Measurements from ENCODE around the gene LFNG. TPM values are rescaled to one million over a fixed set of nuclear protein-coding genes. Genes with fewer than 3 reads are reported as not detected.

LFNG gene
- total and polyA plus RNA-seq, 12 donors = 2.4 to 11.8 (median 9.0) TPM

- H3K36me3 ChIP-seq = no peaks in the 10 kb centered on the region
- no peaks in the 10 kb centered on the region for H3K9me3 ChIP-seq
- ATAC-seq (peak in 4 of 8 donors; percentile 3 to 7 (median 4)), DNase-seq (no peak)
- H3K4me1 ChIP-seq = peaks cover 25 to 60% (median 47%) of the 10 kb centered on the region in 9 donors
- 22 to 25% methylated on average over 8 to 9 of the region's 9 CpGs for WGBS, 2 donors
- H3K27me3 ChIP-seq = peaks cover 0 to 7% (median 0%) of the 10 kb centered on the region in 7 donors
- peak overlapping the region in 8 of 10 donors; percentile 39 to 88 (median 68) for H3K27ac ChIP-seq
- intact Hi-C loops (cut with DNase I) = loop anchor here in 1 of 10 donors (5.0 kb wide), 1 partner anchor 34 kb away; no protein-coding TSS in a partner anchor
- TF ChIP-seq CTCF (IDR thresholded peaks at IDR 0.05) = no peak
- no peak overlapping the region for H3K4me3 ChIP-seq
Measured at GRCh38 chr7:2488681-2489080, 30.9 kb upstream of the LFNG start.

GRCh38 chr7:2490181-2490651 is 29.4 kb upstream of the LFNG start:
- ATAC-seq (peak in 7 of 8 donors; percentile 4 to 36 (median 20)), DNase-seq (no peak)
- Histone ChIP-seq H3K27ac (peak overlapping the region in 9 of 10 donors; percentile 26 to 88 (median 75)), H3K4me3 (no peak overlapping the region), H3K36me3 (no peaks in the 10 kb centered on the region), H3K4me1 (peaks cover 31 to 66% (median 57%) of the 10 kb centered on the region in 9 donors), H3K27me3 (peaks cover 0 to 7% (median 0%) of the 10 kb centered on the region in 7 donors), H3K9me3 (no peaks in the 10 kb centered on the region)
- no peak for TF ChIP-seq CTCF (IDR thresholded peaks at IDR 0.05)
- intact Hi-C loops (cut with DNase I) = no loop called here
- 50 to 56% methylated on average over 13 of the region's 13 CpGs for WGBS, 2 donors

- H3K36me3 ChIP-seq = no peaks in the 10 kb centered on the region
- intact Hi-C loops (cut with DNase I) = no loop called here
- peaks cover 0 to 7% (median 0%) of the 10 kb centered on the region in 7 donors for H3K27me3 ChIP-seq
- no peaks in the 10 kb centered on the region for H3K9me3 ChIP-seq
- DNase-seq = no peak
- TF ChIP-seq CTCF (IDR thresholded peaks at IDR 0.05) = no peak
- H3K4me1 ChIP-seq = peaks cover 31 to 67% (median 57%) of the 10 kb centered on the region in 9 donors
- ATAC-seq = no peak
- no peak overlapping the region for H3K4me3 ChIP-seq
- H3K27ac ChIP-seq = no peak overlapping the region
- WGBS, 2 donors = 96 to 98% methylated on average over 2 of the region's 2 CpGs
Measured at GRCh38 chr7:2492038-2492437, 27.5 kb upstream of the LFNG start.

DNA sequence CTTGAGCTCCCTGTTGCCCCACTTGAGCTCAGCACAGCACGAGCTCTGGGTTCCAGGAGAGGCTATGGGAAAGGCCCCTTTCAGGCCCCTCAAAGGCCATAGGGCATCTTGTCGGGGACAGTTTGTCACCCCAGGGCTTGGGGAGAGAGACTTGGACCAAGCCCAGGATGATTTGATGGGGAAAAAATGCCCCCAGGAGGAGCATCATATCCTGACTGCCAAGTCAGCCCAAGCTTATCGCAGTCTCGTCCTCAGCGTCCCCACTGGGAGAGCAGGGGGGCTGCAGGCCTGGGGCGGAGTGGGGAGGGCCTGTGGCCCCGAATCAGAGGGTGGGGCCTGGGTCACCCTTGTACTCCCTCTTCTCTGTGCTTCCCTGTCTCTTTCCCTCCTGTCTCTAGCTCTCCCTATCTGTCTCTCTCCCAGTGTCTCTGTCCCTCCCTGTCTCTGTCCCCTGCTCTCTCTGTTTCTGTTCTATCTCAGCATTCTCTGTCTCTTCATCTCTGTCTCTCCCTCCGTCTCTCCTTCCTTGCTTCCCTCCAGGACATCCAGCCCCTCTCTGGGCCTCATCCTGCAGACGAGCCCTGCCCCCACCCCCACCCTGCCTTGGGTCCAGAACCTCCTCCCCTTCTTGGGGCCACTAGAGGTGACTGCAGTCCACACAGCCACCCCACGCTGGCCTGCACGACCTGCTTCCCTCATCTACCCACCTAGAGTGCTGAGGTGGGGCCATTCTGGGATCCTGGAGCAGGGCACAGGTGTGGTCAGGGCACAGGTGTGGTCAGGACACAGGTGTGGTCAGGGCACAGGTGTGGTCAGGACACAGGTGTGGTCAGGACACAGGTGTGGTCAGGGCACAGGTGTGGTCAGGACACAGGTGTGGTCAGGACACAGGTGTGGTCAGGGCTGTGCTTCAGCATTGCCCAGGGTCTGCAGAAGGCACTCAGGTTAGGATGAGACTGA is 26.1 kb upstream of the LFNG start:
- H3K4me1 ChIP-seq = peaks cover 19 to 60% (median 42%) of the 10 kb centered on the region in 9 donors
- no peak overlapping the region for H3K4me3 ChIP-seq
- no peaks in the 10 kb centered on the region for H3K36me3 ChIP-seq
- peaks cover 0 to 20% (median 6%) of the 10 kb centered on the region in 7 donors for H3K27me3 ChIP-seq
- ATAC-seq (peak in 4 of 8 donors; percentile 8 to 54 (median 22)), DNase-seq (no peak)
- H3K9me3 ChIP-seq = no peaks in the 10 kb centered on the region
- intact Hi-C loops (cut with DNase I) = no loop called here
- TF ChIP-seq CTCF (IDR thresholded peaks at IDR 0.05) = no peak
- peak overlapping the region in 5 of 10 donors; percentile 15 to 48 (median 19) for H3K27ac ChIP-seq
- WGBS, 2 donors = 33 to 42% methylated on average over 10 of the region's 11 CpGs

Measured in heart right ventricle (tissue), 16 donors.